ENCODE data around the gene CNNM4.

GRCh38 chr2:96859681-96860064 lies 99.0 kb downstream of the CNNM4 start:
- TF ChIP-seq, protein P1, sequence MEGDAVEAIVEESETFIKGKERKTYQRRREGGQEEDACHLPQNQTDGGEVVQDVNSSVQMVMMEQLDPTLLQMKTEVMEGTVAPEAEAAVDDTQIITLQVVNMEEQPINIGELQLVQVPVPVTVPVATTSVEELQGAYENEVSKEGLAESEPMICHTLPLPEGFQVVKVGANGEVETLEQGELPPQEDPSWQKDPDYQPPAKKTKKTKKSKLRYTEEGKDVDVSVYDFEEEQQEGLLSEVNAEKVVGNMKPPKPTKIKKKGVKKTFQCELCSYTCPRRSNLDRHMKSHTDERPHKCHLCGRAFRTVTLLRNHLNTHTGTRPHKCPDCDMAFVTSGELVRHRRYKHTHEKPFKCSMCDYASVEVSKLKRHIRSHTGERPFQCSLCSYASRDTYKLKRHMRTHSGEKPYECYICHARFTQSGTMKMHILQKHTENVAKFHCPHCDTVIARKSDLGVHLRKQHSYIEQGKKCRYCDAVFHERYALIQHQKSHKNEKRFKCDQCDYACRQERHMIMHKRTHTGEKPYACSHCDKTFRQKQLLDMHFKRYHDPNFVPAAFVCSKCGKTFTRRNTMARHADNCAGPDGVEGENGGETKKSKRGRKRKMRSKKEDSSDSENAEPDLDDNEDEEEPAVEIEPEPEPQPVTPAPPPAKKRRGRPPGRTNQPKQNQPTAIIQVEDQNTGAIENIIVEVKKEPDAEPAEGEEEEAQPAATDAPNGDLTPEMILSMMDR (conservative IDR thresholded peaks at IDR 0.05; ENCODE audit: low read length) = no peak
- TF ChIP-seq EZH2phosphoT487 (IDR thresholded peaks at IDR 0.05; ENCODE audit: borderline replicate concordance) = no peak

All from Loucy (cell line).